GM23338 (cell line): ENCODE measurements around the gene TM9SF2.

Source experiments
- CREB1 ChIP-seq: fragments of 250-450 bp; sonication (Bioruptor Pico); IDR thresholded peaks from 2 replicates; pipeline ENCODE4 v1.5.0; 2020; ENCODE audit warnings: low read depth, mild to moderate bottlenecking, moderate library complexity
- EZH2 ChIP-seq: fragments of 200-600 bp; sonication (generic); IDR thresholded peaks from one replicate; pipeline ENCODE4 v1.8.0; 2017; ENCODE audit warnings: antibody characterized with exemption, mild to moderate bottlenecking, low read depth; ENCODE audit not compliant: unreplicated experiment
- EZH2phosphoT487 ChIP-seq: fragments of 200-600 bp; sonication (generic); IDR thresholded peaks from one replicate; pipeline ENCODE4 v1.8.1; 2018; ENCODE audit warnings: antibody characterized with exemption; ENCODE audit not compliant: unreplicated experiment
- JUNB ChIP-seq: IDR thresholded peaks from one replicate; pipeline ENCODE4 v1.6.1; 2016; ENCODE audit warnings: antibody characterized with exemption; ENCODE audit not compliant: unreplicated experiment
- POLR2AphosphoS5 ChIP-seq: IDR thresholded peaks from 2 replicates; pipeline ENCODE4 v1.6.1; 2016; ENCODE audit warnings: antibody characterized with exemption, low read depth
- TF ChIP-seq, protein P1 (sequence below), 2 experiments: fragments of 200-600 bp in 1 of 2; sonication (generic) in 1 of 2; conservative IDR thresholded peaks; 2 replicates each; pipeline versions ENCODE4 v1.5.1 to v1.6.1; 2016 to 2017; ENCODE audit warnings: antibody characterized with exemption in 2 of 2, low read depth in 2 of 2, mild to moderate bottlenecking in 2 of 2, moderate library complexity in 1 of 2
- TF ChIP-seq, protein P2 (sequence below): IDR thresholded peaks from one replicate; pipeline ENCODE4 v1.6.1; 2018; ENCODE audit warnings: antibody characterized with exemption; ENCODE audit not compliant: unreplicated experiment
- TF ChIP-seq, protein P3 (sequence below): fragments of 250-450 bp; sonication (Bioruptor Pico); IDR thresholded peaks from 2 replicates; pipeline ENCODE4 v1.5.0; 2020; ENCODE audit warnings: mild to moderate bottlenecking, moderate library complexity

GRCh38 chr13:99556867-99557443, 55.7 kb downstream of the TM9SF2 start:
- TF ChIP-seq EZH2: no peak
- TF ChIP-seq, protein P1, sequence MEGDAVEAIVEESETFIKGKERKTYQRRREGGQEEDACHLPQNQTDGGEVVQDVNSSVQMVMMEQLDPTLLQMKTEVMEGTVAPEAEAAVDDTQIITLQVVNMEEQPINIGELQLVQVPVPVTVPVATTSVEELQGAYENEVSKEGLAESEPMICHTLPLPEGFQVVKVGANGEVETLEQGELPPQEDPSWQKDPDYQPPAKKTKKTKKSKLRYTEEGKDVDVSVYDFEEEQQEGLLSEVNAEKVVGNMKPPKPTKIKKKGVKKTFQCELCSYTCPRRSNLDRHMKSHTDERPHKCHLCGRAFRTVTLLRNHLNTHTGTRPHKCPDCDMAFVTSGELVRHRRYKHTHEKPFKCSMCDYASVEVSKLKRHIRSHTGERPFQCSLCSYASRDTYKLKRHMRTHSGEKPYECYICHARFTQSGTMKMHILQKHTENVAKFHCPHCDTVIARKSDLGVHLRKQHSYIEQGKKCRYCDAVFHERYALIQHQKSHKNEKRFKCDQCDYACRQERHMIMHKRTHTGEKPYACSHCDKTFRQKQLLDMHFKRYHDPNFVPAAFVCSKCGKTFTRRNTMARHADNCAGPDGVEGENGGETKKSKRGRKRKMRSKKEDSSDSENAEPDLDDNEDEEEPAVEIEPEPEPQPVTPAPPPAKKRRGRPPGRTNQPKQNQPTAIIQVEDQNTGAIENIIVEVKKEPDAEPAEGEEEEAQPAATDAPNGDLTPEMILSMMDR (conservative IDR thresholded peaks at IDR 0.05; ENCODE audit: low read depth in 2 of 2): no peak
- no peak for TF ChIP-seq EZH2phosphoT487
- TF ChIP-seq CREB1 (CRISPR knock-in tag): no peak
- no peak for TF ChIP-seq JUNB
- TF ChIP-seq, protein P2, sequence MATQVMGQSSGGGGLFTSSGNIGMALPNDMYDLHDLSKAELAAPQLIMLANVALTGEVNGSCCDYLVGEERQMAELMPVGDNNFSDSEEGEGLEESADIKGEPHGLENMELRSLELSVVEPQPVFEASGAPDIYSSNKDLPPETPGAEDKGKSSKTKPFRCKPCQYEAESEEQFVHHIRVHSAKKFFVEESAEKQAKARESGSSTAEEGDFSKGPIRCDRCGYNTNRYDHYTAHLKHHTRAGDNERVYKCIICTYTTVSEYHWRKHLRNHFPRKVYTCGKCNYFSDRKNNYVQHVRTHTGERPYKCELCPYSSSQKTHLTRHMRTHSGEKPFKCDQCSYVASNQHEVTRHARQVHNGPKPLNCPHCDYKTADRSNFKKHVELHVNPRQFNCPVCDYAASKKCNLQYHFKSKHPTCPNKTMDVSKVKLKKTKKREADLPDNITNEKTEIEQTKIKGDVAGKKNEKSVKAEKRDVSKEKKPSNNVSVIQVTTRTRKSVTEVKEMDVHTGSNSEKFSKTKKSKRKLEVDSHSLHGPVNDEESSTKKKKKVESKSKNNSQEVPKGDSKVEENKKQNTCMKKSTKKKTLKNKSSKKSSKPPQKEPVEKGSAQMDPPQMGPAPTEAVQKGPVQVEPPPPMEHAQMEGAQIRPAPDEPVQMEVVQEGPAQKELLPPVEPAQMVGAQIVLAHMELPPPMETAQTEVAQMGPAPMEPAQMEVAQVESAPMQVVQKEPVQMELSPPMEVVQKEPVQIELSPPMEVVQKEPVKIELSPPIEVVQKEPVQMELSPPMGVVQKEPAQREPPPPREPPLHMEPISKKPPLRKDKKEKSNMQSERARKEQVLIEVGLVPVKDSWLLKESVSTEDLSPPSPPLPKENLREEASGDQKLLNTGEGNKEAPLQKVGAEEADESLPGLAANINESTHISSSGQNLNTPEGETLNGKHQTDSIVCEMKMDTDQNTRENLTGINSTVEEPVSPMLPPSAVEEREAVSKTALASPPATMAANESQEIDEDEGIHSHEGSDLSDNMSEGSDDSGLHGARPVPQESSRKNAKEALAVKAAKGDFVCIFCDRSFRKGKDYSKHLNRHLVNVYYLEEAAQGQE: no peak
- no peak for TF ChIP-seq POLR2AphosphoS5
- TF ChIP-seq, protein P3, sequence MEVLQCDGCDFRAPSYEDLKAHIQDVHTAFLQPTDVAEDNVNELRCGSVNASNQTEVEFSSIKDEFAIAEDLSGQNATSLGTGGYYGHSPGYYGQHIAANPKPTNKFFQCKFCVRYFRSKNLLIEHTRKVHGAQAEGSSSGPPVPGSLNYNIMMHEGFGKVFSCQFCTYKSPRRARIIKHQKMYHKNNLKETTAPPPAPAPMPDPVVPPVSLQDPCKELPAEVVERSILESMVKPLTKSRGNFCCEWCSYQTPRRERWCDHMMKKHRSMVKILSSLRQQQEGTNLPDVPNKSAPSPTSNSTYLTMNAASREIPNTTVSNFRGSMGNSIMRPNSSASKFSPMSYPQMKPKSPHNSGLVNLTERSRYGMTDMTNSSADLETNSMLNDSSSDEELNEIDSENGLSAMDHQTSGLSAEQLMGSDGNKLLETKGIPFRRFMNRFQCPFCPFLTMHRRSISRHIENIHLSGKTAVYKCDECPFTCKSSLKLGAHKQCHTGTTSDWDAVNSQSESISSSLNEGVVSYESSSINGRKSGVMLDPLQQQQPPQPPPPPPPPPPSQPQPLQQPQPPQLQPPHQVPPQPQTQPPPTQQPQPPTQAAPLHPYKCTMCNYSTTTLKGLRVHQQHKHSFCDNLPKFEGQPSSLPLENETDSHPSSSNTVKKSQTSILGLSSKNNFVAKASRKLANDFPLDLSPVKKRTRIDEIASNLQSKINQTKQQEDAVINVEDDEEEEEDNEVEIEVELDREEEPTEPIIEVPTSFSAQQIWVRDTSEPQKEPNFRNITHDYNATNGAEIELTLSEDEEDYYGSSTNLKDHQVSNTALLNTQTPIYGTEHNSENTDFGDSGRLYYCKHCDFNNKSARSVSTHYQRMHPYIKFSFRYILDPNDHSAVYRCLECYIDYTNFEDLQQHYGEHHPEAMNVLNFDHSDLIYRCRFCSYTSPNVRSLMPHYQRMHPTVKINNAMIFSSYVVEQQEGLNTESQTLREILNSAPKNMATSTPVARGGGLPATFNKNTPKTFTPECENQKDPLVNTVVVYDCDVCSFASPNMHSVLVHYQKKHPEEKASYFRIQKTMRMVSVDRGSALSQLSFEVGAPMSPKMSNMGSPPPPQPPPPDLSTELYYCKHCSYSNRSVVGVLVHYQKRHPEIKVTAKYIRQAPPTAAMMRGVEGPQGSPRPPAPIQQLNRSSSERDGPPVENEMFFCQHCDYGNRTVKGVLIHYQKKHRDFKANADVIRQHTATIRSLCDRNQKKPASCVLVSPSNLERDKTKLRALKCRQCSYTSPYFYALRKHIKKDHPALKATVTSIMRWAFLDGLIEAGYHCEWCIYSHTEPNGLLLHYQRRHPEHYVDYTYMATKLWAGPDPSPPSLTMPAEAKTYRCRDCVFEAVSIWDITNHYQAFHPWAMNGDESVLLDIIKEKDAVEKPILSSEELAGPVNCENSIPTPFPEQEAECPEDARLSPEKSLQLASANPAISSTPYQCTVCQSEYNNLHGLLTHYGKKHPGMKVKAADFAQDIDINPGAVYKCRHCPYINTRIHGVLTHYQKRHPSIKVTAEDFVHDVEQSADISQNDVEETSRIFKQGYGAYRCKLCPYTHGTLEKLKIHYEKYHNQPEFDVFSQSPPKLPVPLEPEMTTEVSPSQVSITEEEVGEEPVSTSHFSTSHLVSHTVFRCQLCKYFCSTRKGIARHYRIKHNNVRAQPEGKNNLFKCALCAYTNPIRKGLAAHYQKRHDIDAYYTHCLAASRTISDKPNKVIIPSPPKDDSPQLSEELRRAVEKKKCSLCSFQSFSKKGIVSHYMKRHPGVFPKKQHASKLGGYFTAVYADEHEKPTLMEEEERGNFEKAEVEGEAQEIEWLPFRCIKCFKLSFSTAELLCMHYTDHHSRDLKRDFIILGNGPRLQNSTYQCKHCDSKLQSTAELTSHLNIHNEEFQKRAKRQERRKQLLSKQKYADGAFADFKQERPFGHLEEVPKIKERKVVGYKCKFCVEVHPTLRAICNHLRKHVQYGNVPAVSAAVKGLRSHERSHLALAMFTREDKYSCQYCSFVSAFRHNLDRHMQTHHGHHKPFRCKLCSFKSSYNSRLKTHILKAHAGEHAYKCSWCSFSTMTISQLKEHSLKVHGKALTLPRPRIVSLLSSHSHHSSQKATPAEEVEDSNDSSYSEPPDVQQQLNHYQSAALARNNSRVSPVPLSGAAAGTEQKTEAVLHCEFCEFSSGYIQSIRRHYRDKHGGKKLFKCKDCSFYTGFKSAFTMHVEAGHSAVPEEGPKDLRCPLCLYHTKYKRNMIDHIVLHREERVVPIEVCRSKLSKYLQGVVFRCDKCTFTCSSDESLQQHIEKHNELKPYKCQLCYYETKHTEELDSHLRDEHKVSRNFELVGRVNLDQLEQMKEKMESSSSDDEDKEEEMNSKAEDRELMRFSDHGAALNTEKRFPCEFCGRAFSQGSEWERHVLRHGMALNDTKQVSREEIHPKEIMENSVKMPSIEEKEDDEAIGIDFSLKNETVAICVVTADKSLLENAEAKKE: no peak
